Adrenal gland (tissue), 12 donors: Measurements from ENCODE around the gene TUBG1. TPM values are rescaled to one million over a fixed set of nuclear protein-coding genes. Genes with fewer than 3 reads are reported as not detected.
A peak's percentile ranks its signal among the peaks of the same experiment; 100 is the strongest.

ENCODE experiments used
- DNase-seq, 7 donors: peaks; one replicate each; pipeline ENCODE4 v3.0.0-alpha.2; 2019 to 2020
- H3K27ac ChIP-seq, 5 donors: fragments of 200-600 bp; sonication (generic) in 4 of 5; 1 replicate in 3 of 5; 2 replicates in 2 of 5; pipeline versions ENCODE4 v1.5.1 to v1.8.0; 2016 to 2020; ENCODE audit warnings: mild to moderate bottlenecking in 1 of 5
- H3K27me3 ChIP-seq: fragments of 200-600 bp; 2 replicates; pipeline ENCODE4 v1.8.0; 2021
- H3K36me3 ChIP-seq, 2 donors: fragments of 200-600 bp; replicated peaks in 1 of 2; 1 replicate in 1 of 2; 2 replicates in 1 of 2; pipeline versions ENCODE4 v1.5.1 to v1.8.0; 2018 to 2022
- H3K4me1 ChIP-seq, 2 donors: fragments of 200-600 bp; replicated peaks in 1 of 2; 1 replicate in 1 of 2; 2 replicates in 1 of 2; pipeline versions ENCODE4 v1.5.1 to v1.8.0; 2018 to 2021
- H3K4me3 ChIP-seq, 4 donors: fragments of 200-600 bp; sonication (generic) in 3 of 4; one replicate each; pipeline ENCODE4 v1.5.1; 2016 to 2018
- H3K9me3 ChIP-seq, 3 donors: fragments of 200-600 bp; sonication (generic) in 1 of 3; replicated peaks in 1 of 3; 1 replicate in 2 of 3; 2 replicates in 1 of 3; pipeline versions ENCODE4 v1.5.1 to v1.8.0; 2016 to 2021
- CTCF ChIP-seq, 6 experiments: fragments of 450-650 bp in 4 of 6; fragments of 200-600 bp in 2 of 6; sonication (generic) in 1 of 6; IDR thresholded peaks; 1 replicate in 5 of 6; 2 replicates in 1 of 6; pipeline versions ENCODE4 v1.5.1 to v1.8.0; 2016 to 2021; ENCODE audit warnings: antibody characterized with exemption in 6 of 6, mild to moderate bottlenecking in 2 of 6, moderate library complexity in 1 of 6
- POLR2A ChIP-seq, 2 donors: fragments of 450-650 bp; IDR thresholded peaks; one replicate each; pipeline ENCODE4 v1.6.1; 2017; ENCODE audit warnings: antibody characterized with exemption in 2 of 2, mild to moderate bottlenecking in 2 of 2, moderate library complexity in 1 of 2
- WGBS, 4 donors: extraction: QIAGEN DNeasy Blood & Tissue Kit in 2 of 4; methylation state at CpG; one replicate each; pipeline versions ENCODE4 v1.1.5 to v1.1.7; 2013 to 2017; 5-methylcytosine and 5-hydroxymethylcytosine counted together
- intact Hi-C, 2 donors: fragments of 100-400 bp; cut with DNase I; formaldehyde crosslinking; loops; one replicate each; pipeline versions ENCODE4 v1.14.1 to v1.15.0; 2022 to 2023
- polyA plus RNA-seq, 3 donors: library from polyadenylated mRNA; stranded (reverse); fragments of 200-250 nt in 2 of 3; fragments of 350-450 nt in 1 of 3; fragmentation: Illumina TruSeq in 1 of 3; extraction: RNeasy Lipid Tissue Mini Kit (QIAGEN cat#74804) in 1 of 3; gene quantifications; one replicate each; pipeline ENCODE4 v1.2.3, GENCODE V29; 2013 to 2014
- total RNA-seq, 9 donors: library from RNA; depleted of rRNA in 4 of 9; stranded (reverse); fragments of >200 nt in 4 of 9; fragments of 120-200 nt in 1 of 9; fragmentation: NEBNext Ultra II Directional in 1 of 9; extraction: Animal tissue kit (Norgen Biotek cat#: 25700) in 1 of 9; gene quantifications; one replicate each; pipeline versions ENCODE4 v1.1.0 to v1.2.4, GENCODE V29; 2013 to 2023
- donor health status: healthy with polysubstance abuse.
- donor health status: Bipolar disorder and iron deficiency.
- donor health status: DM: yes; HTN: yes; CAD: no.
- donor health status: DM: no; HTN: no; CAD: no.
- donor health status: DM: no; HTN: no; CAD: no.
- donor health status: DM: yes; HTN: yes; CAD: no.

Gene TUBG1
- total and polyA plus RNA-seq, 12 donors = 22.9 to 90.0 (median 39.6) TPM

- WGBS, 4 donors = 34 to 37% (median 36%) methylated on average over 38 to 41 of the region's 42 CpGs
- Histone ChIP-seq H3K4me1 (peaks cover 0 to under 1% of the 10 kb centered on the region in 2 donors), H3K27me3 (no peaks in the 10 kb centered on the region), H3K36me3 (no peaks in the 10 kb centered on the region), H3K27ac (peak overlapping the region in 4 of 5 donors; percentile 16 to 69 (median 47)), H3K9me3 (no peaks in the 10 kb centered on the region), H3K4me3 (peak overlapping the region in 1 of 4 donors; percentile 49)
- TF ChIP-seq CTCF (IDR thresholded peaks at IDR 0.05) (no peak), POLR2A (IDR thresholded peaks at IDR 0.05) (peak in 1 of 2 donors; percentile 26)
- peak; percentile 41 to 78 (median 55) for DNase-seq
- intact Hi-C loops = no loop called here
Measured at GRCh38 chr17:42653179-42654124, 44.0 kb downstream of the TUBG1 start.

GRCh38 chr17:42655528-42655927 lies 46.0 kb downstream of the TUBG1 start:
- intact Hi-C loops = no loop called here
- TF ChIP-seq CTCF (IDR thresholded peaks at IDR 0.05) = no peak
- TF ChIP-seq POLR2A (IDR thresholded peaks at IDR 0.05) = no peak
- 56 to 69% (median 64%) methylated on average over 2 of the region's 2 CpGs for WGBS, 4 donors

GRCh38 chr17:42657824-42658588 lies 48.5 kb downstream of the TUBG1 start:
- no peak overlapping the region for H3K27ac ChIP-seq
- DNase-seq = no peak
- 91 to 93% (median 92%) methylated on average over 9 of the region's 9 CpGs for whole genome bisulfite sequencing, 4 donors
- H3K4me3 ChIP-seq = no peak overlapping the region
- H3K36me3 ChIP-seq = peaks cover 0 to 16% of the 10 kb centered on the region in 2 donors
- H3K9me3 ChIP-seq = no peaks in the 10 kb centered on the region
- H3K4me1 ChIP-seq = peaks cover 13 to 26% of the 10 kb centered on the region in 2 donors
- intact Hi-C loops = no loop called here
- TF ChIP-seq POLR2A (IDR thresholded peaks at IDR 0.05) (no peak), CTCF (IDR thresholded peaks at IDR 0.05) (no peak)
- no peaks in the 10 kb centered on the region for H3K27me3 ChIP-seq

More at GRCh38 chr17:42655528-42655927, 46.0 kb downstream of the TUBG1 start:
- Histone ChIP-seq H3K36me3 (no peaks in the 10 kb centered on the region), H3K4me3 (no peak overlapping the region), H3K9me3 (no peaks in the 10 kb centered on the region), H3K4me1 (peaks cover 9 to 16% of the 10 kb centered on the region in 2 donors), H3K27ac (no peak overlapping the region), H3K27me3 (no peaks in the 10 kb centered on the region)
- DNase-seq = no peak
